ENCODE measurements around the gene TMEM60. TPM values are rescaled to one million over a fixed set of nuclear protein-coding genes. Genes with fewer than 3 reads are reported as not detected.

TMEM60 gene
- total and polyA plus RNA-seq, 10 donors: 10.1 to 33.1 (median 18.6) TPM

DNA sequence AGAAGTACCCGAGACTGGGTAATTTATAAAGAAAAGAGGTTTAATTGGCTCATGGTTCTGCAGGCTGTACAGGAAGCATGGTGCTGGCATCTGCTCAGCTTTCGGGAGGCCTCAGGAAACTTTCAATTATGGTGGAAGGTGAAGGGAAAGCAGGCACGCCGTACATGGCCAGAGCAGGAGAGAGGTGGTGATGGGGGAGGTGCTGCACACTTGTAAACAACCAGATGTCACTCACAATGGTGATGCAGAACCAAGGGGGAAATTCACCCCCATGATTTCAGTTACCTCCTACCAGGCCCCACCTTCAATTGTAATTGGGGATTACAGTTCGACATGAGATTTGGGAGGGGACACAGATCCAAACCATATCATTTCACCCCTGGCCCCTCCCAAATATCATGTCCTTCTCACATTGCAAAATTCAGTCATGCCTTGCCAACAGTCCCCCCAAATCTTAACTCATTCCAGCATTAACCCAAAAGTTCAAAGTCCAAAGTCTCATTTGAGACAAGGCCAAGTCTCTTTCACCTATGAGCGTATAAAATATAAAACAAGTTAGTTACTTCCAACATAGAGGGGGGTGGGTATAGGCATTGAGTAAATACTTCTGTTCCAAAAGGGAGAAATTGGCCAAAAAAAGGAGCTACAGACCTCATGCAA lies 51.9 kb downstream of the TMEM60 start:
- no peak overlapping the region for H3K27ac ChIP-seq
- TF ChIP-seq POLR2A (IDR thresholded peaks at IDR 0.05) (no peak), POLR2AphosphoS5 (IDR thresholded peaks at IDR 0.05) (no peak)
- TF ChIP-seq, protein P1, sequence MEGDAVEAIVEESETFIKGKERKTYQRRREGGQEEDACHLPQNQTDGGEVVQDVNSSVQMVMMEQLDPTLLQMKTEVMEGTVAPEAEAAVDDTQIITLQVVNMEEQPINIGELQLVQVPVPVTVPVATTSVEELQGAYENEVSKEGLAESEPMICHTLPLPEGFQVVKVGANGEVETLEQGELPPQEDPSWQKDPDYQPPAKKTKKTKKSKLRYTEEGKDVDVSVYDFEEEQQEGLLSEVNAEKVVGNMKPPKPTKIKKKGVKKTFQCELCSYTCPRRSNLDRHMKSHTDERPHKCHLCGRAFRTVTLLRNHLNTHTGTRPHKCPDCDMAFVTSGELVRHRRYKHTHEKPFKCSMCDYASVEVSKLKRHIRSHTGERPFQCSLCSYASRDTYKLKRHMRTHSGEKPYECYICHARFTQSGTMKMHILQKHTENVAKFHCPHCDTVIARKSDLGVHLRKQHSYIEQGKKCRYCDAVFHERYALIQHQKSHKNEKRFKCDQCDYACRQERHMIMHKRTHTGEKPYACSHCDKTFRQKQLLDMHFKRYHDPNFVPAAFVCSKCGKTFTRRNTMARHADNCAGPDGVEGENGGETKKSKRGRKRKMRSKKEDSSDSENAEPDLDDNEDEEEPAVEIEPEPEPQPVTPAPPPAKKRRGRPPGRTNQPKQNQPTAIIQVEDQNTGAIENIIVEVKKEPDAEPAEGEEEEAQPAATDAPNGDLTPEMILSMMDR (IDR thresholded peaks at IDR 0.05 in 8 of 11, conservative IDR thresholded peaks at IDR 0.05 in 3 of 11): no peak

DNA sequence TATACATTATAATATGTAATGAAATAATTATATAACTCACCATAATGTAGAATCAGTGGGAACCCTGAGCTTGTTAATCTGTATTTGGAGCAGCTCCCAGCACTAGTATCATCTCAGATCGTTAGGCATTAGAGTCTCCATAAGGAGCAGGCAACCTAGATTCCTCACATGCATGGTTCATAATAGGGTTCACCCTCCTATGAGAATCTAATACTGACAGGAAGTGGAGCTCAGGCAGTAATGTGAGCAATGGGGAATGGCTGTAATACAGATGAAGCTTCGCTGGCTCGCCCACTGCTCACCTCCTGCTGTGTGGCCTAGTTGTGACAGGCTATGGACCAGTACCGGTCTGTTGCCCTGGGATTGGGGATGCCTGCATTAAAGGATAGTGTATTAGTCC lies 52.5 kb downstream of the TMEM60 start:
- Histone ChIP-seq H3K4me3 (no peak overlapping the region), H3K27ac (no peak overlapping the region), H3K27me3 (replicated peaks in 1 of 7) (no peaks in the 10 kb centered on the region), H3K36me3 (peaks cover 0 to 55% (median 6%) of the 10 kb centered on the region in 6 donors), H3K4me1 (peaks cover 0 to 24% (median 3%) of the 10 kb centered on the region in 6 donors), H3K9me3 (no peaks in the 10 kb centered on the region)
- DNase-seq: peak; percentile 47
- WGBS, 5 donors: 97 to 100% (median 98%) methylated on average over 4 of the region's 4 CpGs
- intact Hi-C loops (cut with DNase I; ENCODE audit: low total_unique reads): no loop called here
- no peak for TF ChIP-seq POLR2AphosphoS5 (IDR thresholded peaks at IDR 0.05)
- TF ChIP-seq POLR2A (IDR thresholded peaks at IDR 0.05): no peak
- TF ChIP-seq, protein P1 (IDR thresholded peaks at IDR 0.05 in 8 of 11, conservative IDR thresholded peaks at IDR 0.05 in 3 of 11): no peak

More for the DNA sequence above, 51.9 kb downstream of the TMEM60 start:
- DNase-seq: peak; percentile 27
- H3K4me3 ChIP-seq: no peak overlapping the region
- no peaks in the 10 kb centered on the region for H3K27me3 ChIP-seq (replicated peaks in 1 of 7)
- WGBS, 5 donors: 84 to 97% (median 91%) methylated on average over 6 of the region's 6 CpGs
- H3K9me3 ChIP-seq: no peaks in the 10 kb centered on the region
- peaks cover 0 to 61% (median 7%) of the 10 kb centered on the region in 6 donors for H3K36me3 ChIP-seq
- intact Hi-C loops (cut with DNase I; ENCODE audit: low total_unique reads): no loop called here
- H3K4me1 ChIP-seq: peaks cover 0 to 28% (median 3%) of the 10 kb centered on the region in 6 donors

Other genes with a start within 250 kb of the TMEM60 start
- 10 to 100 TPM; 25.5 to 32.5 (median 29.0) TPM for gene RSBN1L, start 102.0 kb downstream of the TMEM60 start, total RNA-seq
- gene RSBN1L, start 102.0 kb downstream of the TMEM60 start, polyA plus RNA-seq: 10 to 100 TPM in 1 of 3 donors, 1 to 10 TPM in 2; 9.4 to 12.3 (median 9.6) TPM
- 10 to 100 TPM; 28.4 to 47.7 (median 35.9) TPM for gene PHTF2, start 339 bp upstream of the TMEM60 start, total RNA-seq
- gene PHTF2, start 339 bp upstream of the TMEM60 start, polyA plus RNA-seq: 10 to 100 TPM; 13.3 to 24.6 (median 14.9) TPM